Smooth muscle cell (in vitro differentiated cells): Measurements from ENCODE around the gene KRT71. TPM values are rescaled to one million over a fixed set of nuclear protein-coding genes. Genes with fewer than 3 reads are reported as not detected.

Experiments
- DNase-seq: peaks from one replicate; lab custom pipeline; 2025; ENCODE audit not compliant: unreplicated experiment; lab: John Stamatoyannopoulos, UW
- H2AFZ ChIP-seq: fragments of 200-600 bp; sonication (generic); 2 replicates; pipeline ENCODE4 v1.6.0; 2016; ENCODE audit warnings: antibody characterized with exemption, low read depth, mild to moderate bottlenecking
- H3F3A ChIP-seq: fragments of 200-600 bp; sonication (generic); 2 replicates; pipeline ENCODE4 v1.6.0; 2017; ENCODE audit warnings: antibody characterized with exemption, low read depth
- H3K27ac ChIP-seq: fragments of 200-600 bp; sonication (generic); 2 replicates; pipeline ENCODE4 v1.5.1; 2016; ENCODE audit warnings: low read depth, mild to moderate bottlenecking
- H3K27me3 ChIP-seq: fragments of 200-600 bp; sonication (generic); 2 replicates; pipeline ENCODE4 v1.6.1; 2016; ENCODE audit warnings: low read depth, mild to moderate bottlenecking
- H3K36me3 ChIP-seq: fragments of 200-600 bp; sonication (generic); 2 replicates; pipeline ENCODE4 v1.5.1; 2016; ENCODE audit warnings: low read depth
- H3K4me1 ChIP-seq: fragments of 200-600 bp; sonication (generic); 2 replicates; pipeline ENCODE4 v1.5.1; 2016; ENCODE audit warnings: low read depth
- H3K4me2 ChIP-seq: fragments of 200-600 bp; sonication (generic); 2 replicates; pipeline ENCODE4 v1.6.0; 2016; ENCODE audit warnings: mild to moderate bottlenecking
- H3K4me3 ChIP-seq: fragments of 200-600 bp; sonication (generic); 2 replicates; pipeline ENCODE4 v1.5.1; 2016; ENCODE audit warnings: mild to moderate bottlenecking
- H3K79me2 ChIP-seq: fragments of 200-600 bp; sonication (generic); 2 replicates; pipeline ENCODE4 v1.6.0; 2016; ENCODE audit warnings: low read depth, mild to moderate bottlenecking
- H3K9ac ChIP-seq: fragments of 200-600 bp; sonication (generic); 2 replicates; pipeline ENCODE4 v1.6.0; 2016; ENCODE audit warnings: low read depth
- H3K9me3 ChIP-seq: fragments of 200-600 bp; sonication (generic); replicated peaks from 2 replicates; pipeline ENCODE4 v1.5.1; 2016; ENCODE audit warnings: low read depth
- H4K20me1 ChIP-seq: fragments of 200-600 bp; sonication (generic); 2 replicates; pipeline ENCODE4 v1.6.0; 2016; ENCODE audit warnings: low read depth
- CTCF ChIP-seq: fragments of 200-600 bp; sonication (generic); IDR thresholded peaks from 2 replicates; pipeline ENCODE4 v1.5.1; 2017; ENCODE audit warnings: borderline replicate concordance, mild to moderate bottlenecking, antibody characterized with exemption; ENCODE audit not compliant: insufficient read depth, poor library complexity, severe bottlenecking
- WGBS: methylation state at CpG from one replicate; pipeline ENCODE4 v1.1.7; 2016; ENCODE audit warnings: low lambda C conversion rate; 5-methylcytosine and 5-hydroxymethylcytosine counted together
- polyA plus RNA-seq: library from polyadenylated mRNA; unstranded; fragments of >200 nt; fragmentation: Nextera tagmentation; extraction: Ambion mirVana; gene quantifications from 2 replicates; pipeline ENCODE4 v1.2.1, GENCODE V29; 2016
- total RNA-seq: library from RNA; depleted of rRNA; stranded (reverse); fragments of >200 nt; gene quantifications from 2 replicates; pipeline ENCODE4 v1.2.3, GENCODE V29; 2014

The KRT71 gene
- total and polyA plus RNA-seq, 2 experiments from 2014 or later = not detected

DNA sequence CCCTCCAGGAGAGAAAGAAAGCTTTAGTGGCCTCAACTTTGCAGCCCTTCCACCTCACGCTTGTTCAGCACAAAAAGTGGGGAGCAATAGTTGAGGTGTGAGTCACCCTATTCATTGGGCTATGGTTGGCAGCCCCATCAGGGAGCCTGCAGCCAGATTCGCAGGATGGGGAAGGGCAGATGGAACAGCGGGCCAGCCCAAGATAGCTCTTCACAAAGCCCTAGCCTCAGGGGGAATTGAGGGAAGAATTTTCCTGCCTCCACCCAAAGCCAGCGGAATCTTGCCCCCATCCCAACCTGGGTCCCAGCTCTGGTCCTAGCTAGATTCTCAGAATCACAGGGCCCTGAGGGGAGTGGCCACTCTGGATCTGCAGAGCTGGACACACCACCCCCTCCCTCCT is 29.1 kb downstream of the KRT71 start:
- 78% methylated on average over 4 of the region's 4 CpGs for WGBS
- DNase-seq = no peak
- no peaks in the 10 kb centered on the region for H3K9me3 ChIP-seq
- peaks cover 5% of the 10 kb centered on the region for H3K4me1 ChIP-seq
- H3K9ac ChIP-seq = no peak overlapping the region
- no peaks in the 10 kb centered on the region for H3K36me3 ChIP-seq
- H3K27ac ChIP-seq = no peak overlapping the region
- H4K20me1 ChIP-seq = no peaks in the 10 kb centered on the region
- no peak overlapping the region for H2AFZ ChIP-seq
- no peak overlapping the region for H3K4me3 ChIP-seq
- H3F3A ChIP-seq = no peaks in the 10 kb centered on the region
- TF ChIP-seq CTCF = no peak
- no peak overlapping the region for H3K4me2 ChIP-seq
- no peaks in the 10 kb centered on the region for H3K79me2 ChIP-seq
- H3K27me3 ChIP-seq = no peaks in the 10 kb centered on the region

DNA sequence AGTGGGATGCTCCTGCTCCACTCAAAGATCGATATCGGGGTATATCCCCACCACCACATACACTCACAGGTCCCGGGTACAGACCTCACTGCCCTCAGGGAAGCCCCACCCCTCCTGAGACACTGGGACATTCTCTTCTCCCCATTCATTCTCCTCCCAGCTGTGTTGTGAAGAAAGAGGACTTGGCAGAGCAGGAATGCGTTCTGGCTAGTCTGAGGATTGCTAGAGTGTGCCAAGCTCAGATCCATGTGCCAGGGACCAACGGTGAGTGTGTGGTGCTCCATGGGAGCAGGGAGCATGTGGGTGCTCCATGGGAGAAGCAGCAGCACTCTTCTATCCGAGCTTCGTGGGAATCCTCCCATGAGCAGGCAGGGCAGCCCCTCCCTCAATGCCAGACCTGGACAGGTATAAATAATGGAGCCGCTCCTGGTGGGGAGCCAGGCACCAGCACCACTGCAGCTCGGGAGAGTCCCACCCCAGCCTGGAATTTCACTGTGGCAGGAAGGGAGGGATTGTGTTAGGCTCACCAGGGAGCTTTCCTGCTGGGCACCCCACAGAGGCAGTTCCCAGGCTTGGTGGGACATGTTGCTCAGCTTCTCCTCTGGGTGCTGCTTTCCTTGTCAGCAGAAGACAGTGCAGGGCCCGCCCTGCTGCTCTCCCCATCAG is 30.5 kb downstream of the KRT71 start:
- H3K9me3 ChIP-seq = no peaks in the 10 kb centered on the region
- peak overlapping the region; percentile 59 for H3K27ac ChIP-seq
- no peaks in the 10 kb centered on the region for H3F3A ChIP-seq
- DNase-seq = no peak
- H3K9ac ChIP-seq = no peak overlapping the region
- no peaks in the 10 kb centered on the region for H3K27me3 ChIP-seq
- peak overlapping the region; percentile 2 for H3K4me2 ChIP-seq
- H4K20me1 ChIP-seq = no peaks in the 10 kb centered on the region
- H2AFZ ChIP-seq = no peak overlapping the region
- H3K79me2 ChIP-seq = no peaks in the 10 kb centered on the region
- 83% methylated on average over 10 of the region's 10 CpGs for WGBS
- no peaks in the 10 kb centered on the region for H3K36me3 ChIP-seq
- peaks cover 5% of the 10 kb centered on the region for H3K4me1 ChIP-seq
- no peak overlapping the region for H3K4me3 ChIP-seq
- TF ChIP-seq CTCF = no peak

DNA sequence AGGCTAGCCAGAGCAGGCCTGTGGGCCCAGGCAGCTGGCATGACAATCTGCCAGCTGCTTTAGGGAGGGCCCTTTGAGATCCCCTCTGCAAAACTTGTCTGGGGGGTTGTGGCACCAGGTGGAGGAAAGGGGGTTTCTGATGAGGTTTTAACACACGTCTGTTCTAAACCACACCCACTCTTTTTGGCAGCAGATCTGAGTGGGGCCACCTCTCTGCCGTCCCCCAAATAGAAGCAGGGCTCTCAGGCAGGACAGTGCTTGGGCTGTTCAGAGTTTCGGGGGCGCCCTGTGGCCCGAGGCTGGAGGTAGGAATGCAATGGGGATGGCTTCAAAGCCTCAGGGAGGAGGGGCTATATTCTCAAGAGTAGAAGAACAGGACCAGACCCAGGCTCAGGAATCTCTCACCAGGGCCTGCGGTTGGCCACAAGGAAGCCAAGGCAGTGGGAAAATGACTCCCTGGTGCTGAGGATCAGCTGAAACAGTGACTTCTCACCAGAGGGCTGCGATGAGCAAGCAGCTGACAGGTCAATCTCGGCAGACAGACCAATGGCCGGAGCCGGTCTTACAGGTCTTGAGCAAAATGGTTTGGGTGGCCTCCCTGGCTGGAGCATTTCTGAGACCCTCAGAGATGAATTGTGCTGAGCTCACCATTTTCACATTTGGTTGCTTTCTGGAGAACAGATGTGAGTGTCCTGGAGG is 31.2 kb downstream of the KRT71 start:
- Histone ChIP-seq H3K9ac (no peak overlapping the region), H3K79me2 (no peaks in the 10 kb centered on the region), H3K4me1 (peaks cover 5% of the 10 kb centered on the region), H3F3A (no peaks in the 10 kb centered on the region), H4K20me1 (no peaks in the 10 kb centered on the region), H3K4me3 (no peak overlapping the region), H3K4me2 (peak overlapping the region; percentile 40), H3K9me3 (no peaks in the 10 kb centered on the region), H2AFZ (no peak overlapping the region), H3K36me3 (no peaks in the 10 kb centered on the region), H3K27ac (peak overlapping the region; percentile 74), H3K27me3 (no peaks in the 10 kb centered on the region)
- DNase-seq = no peak
- WGBS = 53% methylated on average over 10 of the region's 10 CpGs
- TF ChIP-seq CTCF = no peak
